GM18511 (cell line): ENCODE results near the gene TREM2.
"Not testable (repeated sequence)": the region's sequence is repeated elsewhere in the genome, so short reads cannot be mapped to it uniquely, and the experiment has no call there.

Experiments
- ATAC-seq: cut with Tn5 transposase; IDR thresholded peaks from one replicate; pipeline ENCODE4 v1.9.1; 2021; ENCODE audit warnings: mild to moderate bottlenecking, moderate library complexity; ENCODE audit not compliant: unreplicated experiment

The TREM2 gene

DNA sequence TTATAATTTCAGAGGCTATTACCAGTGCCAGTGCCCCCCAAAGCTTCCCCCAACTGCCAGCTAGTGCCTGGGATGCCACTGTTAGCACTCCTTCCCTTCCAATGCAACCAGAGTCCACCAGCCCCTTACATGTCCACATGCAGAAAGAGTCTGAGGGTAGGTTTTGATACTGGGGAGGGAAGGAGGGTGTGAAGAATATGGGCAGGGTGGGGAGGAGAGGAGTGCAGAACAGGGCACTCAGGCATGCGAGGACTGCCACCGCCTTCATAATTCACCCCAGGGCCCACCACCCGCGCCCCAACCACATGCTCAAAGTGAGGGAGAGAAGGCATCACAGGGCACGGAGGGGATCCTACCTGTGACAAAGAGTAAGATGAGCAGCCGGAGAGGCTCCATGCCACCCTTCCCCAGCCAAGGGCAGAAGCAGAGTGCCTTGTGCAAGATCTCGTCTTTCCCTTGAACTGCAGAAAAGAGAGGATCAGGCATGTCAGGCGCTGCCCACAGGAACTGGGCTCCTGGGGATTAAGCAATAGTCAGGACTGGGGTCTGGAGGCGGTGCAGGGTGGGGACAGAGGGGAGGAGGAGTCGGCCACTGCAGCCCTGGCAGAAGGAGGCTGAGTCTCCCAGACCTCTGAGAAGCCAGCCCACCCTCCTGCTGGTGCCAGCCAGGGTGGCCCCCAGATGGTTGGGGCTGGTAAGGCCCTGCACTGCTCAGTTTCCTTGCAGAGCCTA, at the start of gene TREM2:
TREM2 (minus strand) TSS at position 430 of the 732 bp plus-strand sequence; CDS start at position 396, 34 bp downstream.
- ATAC-seq, result no peak

DNA sequence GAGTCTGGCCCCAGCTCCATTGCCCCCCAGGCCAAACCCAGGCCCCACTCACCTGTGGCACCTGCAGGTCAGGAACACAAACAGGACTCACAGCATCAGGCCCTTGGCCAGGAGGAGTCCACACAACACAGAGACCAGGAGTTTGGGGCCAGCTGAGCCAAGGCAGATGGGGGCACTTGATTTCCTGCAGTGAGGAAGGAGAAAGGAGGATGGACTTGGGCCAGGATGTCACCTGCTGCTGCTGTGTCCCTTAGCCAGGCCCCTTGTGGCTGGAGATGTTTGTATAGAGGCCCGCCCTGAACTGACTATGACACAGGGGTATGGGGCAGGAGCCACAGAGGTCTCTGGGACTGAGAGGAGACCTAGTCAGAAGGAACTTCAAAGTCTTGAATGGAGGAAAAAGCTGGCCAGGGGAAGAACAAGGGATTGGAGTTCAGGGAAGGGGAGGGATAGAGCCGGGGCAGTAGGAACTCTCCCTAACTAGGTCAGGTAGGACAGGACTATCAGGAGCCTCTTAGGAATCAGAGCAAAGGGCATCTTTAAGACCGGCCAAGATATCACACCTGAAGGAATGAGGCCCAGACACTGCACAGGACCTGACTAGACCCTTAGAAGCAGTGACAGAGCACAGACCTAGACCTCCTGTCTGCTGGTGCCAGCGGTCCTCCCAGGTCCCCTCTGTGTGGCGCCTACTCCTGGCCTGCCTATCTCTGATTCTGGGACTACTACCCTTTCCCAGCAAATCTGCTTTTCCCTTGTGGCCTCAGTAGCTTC, 46.8 kb upstream of the TREM2 start:
- no peak for ATAC-seq

DNA sequence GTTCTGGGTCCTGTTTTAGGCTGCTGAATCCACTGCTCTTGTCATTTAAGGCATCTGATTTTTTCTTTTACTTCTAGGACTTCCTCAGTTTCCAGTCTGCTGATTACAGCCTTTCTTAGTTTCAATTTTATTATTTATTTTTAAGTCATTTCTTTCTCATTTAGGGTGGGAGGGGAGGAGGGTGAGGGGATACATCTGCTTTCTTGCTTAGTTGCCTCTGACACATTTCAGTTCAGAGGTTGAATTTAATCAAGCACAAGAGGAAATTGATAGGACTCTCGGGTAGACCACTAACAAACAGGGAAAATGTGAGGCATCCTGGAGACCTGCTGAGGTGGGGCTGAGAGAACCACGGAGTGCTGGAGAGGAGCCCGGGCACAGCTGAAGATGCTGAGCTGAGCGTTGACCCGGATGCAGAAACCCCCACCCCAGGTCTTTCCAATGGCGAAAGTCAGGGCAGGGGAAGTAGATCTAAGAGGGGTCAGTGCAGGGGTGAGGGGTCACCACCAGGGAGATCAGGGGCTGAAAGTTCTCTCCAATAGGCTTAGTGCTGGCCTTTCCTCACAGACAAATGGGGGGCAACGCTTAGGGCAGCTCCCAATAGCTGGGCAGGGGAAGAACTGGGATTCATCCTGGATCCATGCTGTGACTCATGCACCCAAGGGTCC, 45.7 kb upstream of the TREM2 start:
- no peak for ATAC-seq

DNA sequence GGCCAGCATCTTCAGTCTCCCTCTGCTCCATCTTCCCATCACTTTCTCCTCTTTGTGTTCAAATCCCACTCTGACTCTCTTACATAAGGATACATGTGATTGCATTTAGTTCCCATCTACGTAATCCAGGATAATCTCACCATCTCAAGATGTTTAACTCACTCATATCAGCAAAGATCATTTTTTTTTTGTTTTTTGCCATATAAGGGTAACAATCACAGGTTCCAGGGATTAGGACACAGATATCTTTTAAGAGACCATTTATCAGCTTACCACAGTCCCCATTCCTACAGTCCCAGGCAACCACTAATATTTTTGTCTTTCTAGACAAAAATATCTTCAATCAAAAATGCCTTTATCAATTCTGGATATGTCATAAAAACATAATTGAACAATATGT, 41.2 kb upstream of the TREM2 start:
- ATAC-seq, result no peak

DNA sequence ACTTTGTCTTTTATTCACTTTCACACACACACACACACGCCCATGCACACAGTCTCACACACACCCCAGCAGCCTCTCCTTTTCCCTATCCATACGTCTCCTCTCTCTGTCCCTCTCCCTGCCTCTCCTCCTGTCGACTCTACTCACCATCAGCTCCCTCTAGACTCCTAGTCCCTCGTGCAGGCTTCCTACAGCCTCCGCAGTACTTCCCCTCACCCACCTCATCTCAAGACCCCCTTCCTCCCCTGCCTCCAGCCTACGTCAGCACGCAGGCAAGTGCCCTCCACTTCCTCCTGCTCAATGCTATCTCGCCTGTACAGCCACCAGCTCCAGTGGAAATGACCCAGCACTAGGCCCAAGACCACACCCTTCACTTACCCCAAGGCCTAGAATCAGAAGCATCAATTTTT, 38.9 kb upstream of the TREM2 start:
- ATAC-seq, result no peak

DNA sequence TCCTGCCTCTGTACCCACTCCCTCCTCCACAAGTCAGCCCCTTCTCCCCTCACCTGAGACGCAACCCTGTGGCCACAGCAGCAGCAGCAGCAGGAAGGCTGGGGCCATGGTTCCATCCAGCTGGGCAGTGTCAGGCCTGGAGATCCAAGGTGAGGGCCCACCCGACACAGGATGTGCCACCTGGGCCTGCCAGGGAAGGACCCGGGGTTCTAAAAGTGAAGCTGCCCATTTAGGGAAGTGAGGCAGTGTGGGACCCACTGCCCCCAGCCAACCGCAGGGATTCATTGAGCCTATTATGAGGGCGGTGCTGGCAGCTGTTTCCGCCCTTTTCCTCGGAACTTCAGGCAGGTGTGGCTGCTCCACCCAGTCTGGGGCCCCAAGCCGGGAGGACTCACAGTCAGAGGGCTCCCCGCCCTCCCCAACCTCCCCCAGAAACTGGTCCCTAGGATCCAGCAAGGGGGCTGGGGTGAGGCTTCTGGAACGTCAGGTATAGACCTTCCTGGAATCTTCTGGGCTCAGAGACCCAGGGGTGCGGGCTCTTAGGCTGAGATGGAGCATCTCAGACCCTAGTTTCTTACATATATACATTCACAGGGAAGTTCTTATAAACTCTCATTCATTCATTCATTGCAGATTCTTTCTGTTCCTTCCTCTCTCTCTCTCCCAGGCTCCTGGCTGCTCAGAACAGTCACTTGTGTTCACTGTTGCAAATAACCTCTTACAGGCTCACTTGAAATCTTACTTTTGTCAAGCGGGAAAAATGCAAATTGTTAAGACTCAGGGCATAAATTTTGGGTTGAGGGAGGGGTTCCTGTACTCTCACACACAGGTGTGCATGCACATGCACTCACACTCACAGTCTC, 38.2 kb upstream of the TREM2 start, which contains the start of gene TREML2:
TREML2 (minus strand) TSS at position 249 of the 863 bp plus-strand sequence; CDS start at position 108, 141 bp downstream.
- ATAC-seq, result peak; percentile 48

DNA sequence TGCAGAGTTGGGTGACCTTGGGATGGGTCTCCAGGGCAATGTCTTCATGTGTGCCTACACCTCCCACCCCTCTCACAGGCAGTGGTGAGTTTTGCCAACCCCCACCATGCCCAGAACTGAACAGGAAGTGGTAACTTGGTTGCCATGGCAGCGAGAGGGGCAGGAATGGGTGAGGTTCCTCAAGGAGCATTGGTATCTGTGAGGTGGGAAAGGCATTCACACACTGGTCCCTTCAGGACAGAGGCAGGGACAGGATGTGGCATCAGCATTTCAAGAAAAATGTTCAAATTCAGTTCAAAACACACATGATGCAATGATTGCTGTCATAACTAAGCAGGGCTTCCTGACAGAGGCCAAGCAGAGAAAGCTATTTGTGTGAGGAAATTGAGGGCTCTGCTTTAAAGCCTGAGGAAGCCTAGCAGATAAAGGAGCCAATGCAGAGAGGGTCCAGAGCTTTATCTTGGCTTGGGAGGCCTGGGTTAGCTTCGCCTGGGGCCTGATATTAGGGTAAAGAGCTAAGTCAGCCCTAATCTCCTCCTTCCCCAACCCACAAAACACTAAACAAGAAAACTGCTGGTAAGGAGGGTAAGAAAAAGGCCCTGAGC, 37.5 kb upstream of the TREM2 start:
- ATAC-seq, result peak; percentile 34

DNA sequence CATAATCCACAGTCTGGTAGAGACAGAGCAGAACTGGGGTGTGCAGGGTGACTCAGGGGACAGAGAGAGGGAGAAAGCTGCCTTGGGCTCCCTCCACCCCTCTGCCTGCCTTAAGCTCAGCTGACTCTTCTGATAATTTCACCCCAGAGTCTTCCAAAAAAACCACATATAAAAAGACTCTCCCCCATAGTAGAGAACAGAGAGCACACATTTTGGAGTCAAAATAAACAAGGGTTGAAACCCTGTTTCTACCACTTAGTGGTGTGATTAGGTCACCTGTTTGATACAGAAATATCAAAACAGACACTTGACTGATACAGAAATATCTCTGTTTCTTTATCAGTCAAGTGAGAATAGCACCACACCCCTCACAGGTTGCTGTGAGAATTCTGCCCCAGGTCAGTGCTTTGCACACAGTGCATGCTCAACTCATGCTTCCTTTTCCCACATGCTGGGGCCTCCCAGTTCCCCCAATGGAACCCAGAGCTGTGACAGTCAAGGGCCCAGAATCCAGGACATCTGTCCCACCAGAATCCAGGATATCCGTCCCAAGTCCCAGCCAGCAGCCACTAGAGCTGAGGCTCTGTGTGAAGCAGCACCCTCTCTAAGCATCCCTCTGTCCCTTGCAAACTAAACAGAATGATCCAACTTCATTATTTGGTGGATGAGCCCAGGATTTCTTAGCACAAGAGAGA, 36.8 kb upstream of the TREM2 start:
- peak; percentile 61 for ATAC-seq

DNA sequence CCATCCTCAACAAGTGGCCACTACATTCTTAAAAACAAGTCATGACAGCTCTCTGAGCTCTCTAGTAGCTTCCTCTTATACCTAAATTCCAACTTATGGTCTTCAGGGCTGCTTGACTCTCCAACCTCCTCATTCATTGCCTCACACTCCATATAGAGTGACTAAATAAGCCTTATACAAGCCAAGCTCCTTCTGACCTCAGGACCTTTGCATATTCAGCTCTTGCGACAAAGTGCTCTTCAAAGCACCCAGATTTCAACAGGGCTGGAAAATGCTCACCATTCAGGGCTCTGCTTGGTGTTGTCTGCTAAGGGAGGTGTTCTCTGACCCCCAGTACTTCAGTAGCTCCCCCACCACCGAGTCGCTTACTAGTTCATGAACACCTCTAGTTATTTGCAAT, 34.3 kb upstream of the TREM2 start:
- ATAC-seq, result no peak

DNA sequence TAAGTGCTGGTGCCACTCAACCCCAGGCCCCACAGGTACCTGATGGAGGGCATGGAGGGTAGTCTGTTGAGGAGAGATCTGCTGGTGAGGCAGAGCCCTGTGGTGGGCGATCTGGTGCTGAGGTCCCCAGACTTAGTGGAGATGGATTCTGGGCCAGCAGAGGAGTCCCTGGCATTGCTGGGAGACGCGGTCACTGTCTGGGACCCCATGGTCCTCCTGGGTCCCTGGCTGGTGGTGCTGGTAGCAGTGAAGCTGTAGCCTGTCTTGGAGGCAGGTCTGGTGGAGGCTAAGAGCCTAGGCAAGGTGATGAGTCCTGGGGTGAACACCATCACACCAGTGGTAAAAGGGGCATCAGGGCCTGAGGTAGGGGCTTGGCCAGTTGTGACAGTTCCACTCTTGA, 31.5 kb upstream of the TREM2 start:
- ATAC-seq, result no peak

DNA sequence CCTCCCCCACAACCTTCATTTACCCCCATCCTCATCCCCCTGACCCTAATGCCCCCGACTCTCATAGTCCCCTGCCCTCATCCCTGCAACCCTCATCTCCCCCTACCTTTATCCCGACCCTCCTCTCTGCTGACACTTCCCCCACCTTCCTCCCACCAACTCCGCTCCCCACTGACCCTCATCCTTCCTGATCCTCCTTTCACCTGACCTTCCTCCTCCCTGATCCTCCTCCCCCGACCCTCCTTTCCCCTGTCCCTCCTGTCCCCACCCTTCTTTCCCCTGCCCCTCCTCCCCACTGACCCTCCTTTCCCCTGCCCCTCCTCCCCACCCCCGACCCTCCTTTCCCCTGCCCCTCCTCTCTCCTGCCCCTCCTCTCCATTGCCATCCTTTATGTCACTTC, 31.0 kb upstream of the TREM2 start:
- no peak for ATAC-seq

DNA sequence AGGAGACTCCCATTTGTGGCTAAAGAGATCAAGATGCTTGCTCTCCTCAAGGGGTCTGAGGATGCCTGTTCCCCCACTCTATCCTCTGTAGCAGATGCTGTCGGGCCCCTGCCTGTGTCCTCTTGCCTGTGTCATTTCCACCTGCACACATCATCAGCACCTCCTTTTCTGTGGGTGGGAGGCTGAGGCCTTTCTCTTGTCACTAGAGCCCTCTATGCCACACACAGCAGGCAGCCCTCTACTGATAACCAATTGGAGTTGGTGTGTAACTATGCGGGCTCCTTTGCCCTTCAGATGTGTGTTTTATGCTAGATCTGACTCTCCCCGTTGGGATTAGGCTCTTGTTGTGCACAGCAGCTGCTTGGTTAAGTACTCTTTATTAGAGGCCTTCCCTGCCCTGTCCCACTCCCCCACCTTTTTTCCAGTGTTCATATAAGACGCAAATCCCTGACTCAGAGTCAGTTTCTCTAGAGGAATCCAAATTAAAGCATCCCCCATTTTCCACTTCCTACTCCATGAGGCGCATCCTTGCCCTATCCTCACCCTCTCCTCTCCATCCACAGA, 30.3 kb upstream of the TREM2 start:
- no peak for ATAC-seq

DNA sequence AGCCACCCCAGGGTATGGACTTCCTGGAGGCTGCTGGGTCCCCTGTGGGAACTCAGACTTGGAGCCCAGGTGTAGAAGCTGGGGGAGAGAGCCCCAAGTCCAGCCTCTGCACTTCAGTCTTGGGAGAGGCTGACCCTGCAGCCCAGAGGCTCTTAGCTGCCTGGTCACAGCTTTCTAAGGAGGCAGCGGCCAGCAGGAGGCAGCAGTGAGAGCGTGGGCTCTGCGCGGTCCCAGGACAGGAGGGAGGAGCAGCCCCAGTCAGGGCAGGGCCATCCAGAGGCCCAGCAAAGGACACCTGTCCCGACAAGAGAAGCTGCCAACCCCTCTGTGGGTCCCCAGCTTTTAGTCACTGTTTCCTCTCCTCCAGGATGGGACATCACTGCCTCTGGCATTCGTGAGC, 28.7 kb upstream of the TREM2 start:
- ATAC-seq, result no peak

DNA sequence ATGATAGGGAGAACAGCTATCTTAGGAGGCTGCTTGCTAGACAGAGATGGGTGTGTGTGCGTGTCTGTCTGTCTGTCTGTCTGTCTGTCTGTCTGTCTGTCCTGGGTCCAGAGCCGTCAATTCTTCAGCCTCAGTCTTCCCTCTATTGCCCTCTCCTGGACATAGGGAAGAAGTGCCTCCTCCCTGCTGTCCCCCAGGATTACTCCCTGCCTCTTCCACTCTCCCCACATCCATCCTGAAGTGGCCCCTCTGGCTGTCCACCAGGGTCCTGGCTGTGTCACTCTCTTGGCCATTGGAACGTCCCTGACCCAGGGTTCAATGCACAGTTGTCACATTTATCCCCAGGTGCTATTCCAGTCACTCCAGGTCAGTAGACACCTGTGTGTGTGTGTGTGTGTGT, 27.9 kb upstream of the TREM2 start:
- no peak for ATAC-seq

DNA sequence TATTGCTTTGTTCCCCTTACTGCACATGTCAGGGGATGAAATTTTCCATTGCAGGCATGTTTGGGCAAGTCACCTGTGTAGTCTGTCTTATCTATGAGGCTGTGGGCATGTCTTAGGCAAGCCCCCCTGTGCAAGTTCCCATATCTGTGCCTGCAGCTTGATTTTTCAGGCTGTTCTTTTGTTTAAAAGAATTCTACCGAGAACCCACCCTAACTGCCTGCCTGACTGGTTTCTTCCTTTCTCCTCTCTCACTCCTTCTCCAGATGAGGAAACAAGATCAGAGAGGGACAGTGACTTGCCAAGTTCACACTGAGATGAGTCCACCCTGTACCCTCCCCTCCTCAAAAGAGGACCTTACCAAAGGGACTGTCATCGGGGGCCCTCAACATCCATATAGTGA, 27.1 kb upstream of the TREM2 start:
- no peak for ATAC-seq

DNA sequence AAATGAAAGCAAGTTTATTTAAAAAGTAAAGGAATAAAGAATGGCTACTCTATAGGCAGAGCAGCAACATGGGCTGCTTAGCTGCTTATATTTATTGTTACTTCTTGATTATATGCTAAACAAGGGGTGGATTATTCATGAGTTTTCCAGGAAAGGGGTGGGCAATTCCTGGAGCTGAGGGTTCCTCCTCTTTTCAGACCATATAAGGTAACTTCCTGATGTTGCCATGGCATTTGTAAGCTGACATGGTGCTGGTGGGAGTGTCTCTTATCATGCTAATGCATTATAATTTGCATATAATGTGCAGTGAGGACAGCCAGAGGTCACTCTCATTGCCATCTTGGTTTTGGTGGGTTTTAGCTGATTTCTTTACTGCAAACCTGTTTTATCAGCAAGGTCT, 26.1 kb upstream of the TREM2 start:
- not testable (repeated sequence) for ATAC-seq

DNA sequence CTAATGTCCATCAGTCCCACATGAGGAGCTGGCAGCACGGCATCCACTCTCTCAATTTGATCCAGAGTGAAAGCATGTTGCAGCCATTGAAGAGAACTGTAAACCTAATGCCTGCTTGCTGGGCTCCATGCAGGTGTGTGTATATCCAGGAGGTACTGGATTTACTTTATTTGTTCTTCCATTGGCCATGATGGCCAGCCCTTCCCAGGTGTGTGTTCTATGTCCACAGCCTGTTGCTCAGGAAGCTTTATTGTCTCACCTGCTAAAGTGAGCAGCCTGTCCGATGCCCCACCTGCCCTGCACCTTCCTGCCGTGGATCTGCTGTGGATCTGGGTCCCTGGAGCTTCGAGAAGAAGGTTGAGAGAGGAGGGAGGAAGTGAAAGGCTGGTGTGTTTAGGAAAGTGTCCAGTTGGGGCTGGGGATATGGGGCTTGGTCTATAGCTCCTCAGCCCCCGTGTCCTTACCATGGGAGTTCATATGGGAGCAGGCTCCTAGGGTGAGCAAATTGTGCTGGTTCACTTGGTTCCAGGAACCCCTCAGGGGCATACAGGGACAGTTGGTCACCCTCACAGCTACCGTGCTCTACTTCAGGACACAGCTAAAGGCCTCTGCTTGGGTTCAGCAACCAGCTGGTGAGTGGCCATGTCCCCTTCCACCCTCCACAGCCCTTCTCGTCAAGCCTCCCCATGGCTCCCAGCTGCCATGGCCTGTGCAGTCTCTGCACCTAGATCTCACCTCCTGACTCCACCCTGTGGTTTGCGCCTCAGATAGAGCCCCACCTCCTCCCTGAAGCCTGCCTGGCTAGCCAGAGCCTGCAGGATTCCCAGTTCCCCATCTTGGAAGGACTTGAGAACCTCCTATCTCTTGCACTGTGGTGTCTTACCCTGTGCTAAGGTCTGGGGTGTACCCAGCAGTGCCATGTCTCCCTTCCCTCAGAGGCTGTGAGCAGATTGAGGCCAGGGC, 25.3 kb upstream of the TREM2 start:
- no peak for ATAC-seq

DNA sequence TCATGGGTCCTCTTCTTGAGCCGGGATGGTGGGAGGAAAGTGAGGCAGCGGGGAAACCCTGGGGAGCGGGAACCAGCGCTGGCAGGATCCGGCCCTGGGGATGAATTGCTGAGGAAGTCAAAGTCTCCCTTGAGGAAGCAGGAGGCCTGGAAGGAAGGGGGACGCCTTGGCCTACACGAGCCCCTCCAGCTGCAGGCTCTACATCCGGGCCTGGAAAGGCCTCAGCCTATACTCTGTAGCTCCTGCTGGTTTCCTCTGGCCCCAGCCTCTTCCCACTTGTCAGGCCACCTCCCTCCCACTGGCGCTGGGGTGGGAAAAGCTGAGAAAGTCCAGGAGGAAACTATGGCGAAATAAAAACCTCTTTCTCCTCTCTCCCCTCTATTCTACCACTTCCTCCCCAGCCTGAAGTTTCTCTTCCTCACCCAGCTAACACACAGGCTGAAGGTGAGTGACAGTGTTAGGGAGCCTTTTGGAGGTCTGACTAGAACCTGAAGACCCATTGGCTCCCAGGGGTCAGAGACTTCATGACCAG, 23.2 kb upstream of the TREM2 start:
- ATAC-seq, result no peak
